HG02610 (cell line): ENCODE measurements around the gene BOLA2B.

Source experiments
- ATAC-seq: cut with Tn5 transposase; IDR thresholded peaks from one replicate; pipeline ENCODE4 v1.9.1; 2021; ENCODE audit warnings: mild to moderate bottlenecking, moderate library complexity; ENCODE audit not compliant: unreplicated experiment

BOLA2B gene

GRCh38 chr16:30145657-30146056, 47.8 kb downstream of the BOLA2B start:
- ATAC-seq, result no peak

- ATAC-seq, result no peak
These were observed 48.5 kb downstream of the BOLA2B start for GRCh38 chr16:30144917-30145316.

DNA sequence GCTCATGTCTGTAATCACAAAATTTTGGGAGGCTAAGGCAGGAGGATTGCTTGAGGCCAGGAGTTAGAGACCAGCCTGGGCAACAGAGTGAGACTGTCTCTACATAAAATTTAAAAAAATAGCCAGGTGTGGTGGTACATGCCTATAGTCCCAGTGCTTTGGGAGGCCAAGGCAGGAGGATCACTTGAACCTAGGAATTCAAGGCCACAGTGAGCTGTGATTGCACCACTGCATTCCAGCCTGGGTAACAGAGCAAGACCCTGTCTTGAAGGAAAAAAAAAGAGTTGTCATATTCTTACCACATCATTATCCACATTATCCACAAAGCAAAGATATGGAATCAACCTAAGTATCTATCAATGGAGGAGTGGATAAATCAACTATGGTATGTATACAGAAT, 49.4 kb downstream of the BOLA2B start:
- no peak for ATAC-seq

GRCh38 chr16:30143347-30143702, 50.1 kb downstream of the BOLA2B start:
- ATAC-seq, result no peak
